ENCODE results near the gene PFN4.
"Not testable (repeated sequence)": the region's sequence is repeated elsewhere in the genome, so short reads cannot be mapped to it uniquely, and the experiment has no call there.

Gene PFN4

GRCh38 chr2:24123195-24123921 is at the start of gene PFN4, which contains the start of gene FAM228B:
Gene PFN4, minus strand, starts transcription at chr2:24123334. Its CDS starts 799 bp downstream, at chr2:24122535.
Gene FAM228B, plus strand, starts transcription at chr2:24123469. Its CDS starts 893 bp downstream, at chr2:24124362.
- DNase-seq (ENCODE audit: low read depth, low spot score) = no peak

GRCh38 chr2:24169023-24169422 is 45.9 kb upstream of the PFN4 start:
- no peak for DNase-seq (ENCODE audit: low read depth, low spot score)

GRCh38 chr2:24164416-24164973 is 41.4 kb upstream of the PFN4 start:
- DNase-seq (ENCODE audit: low read depth, low spot score) = no peak

- no peak for DNase-seq (ENCODE audit: low read depth, low spot score)
These were observed 40.5 kb upstream of the PFN4 start for GRCh38 chr2:24163601-24164000.

GRCh38 chr2:24163186-24163585 is 40.1 kb upstream of the PFN4 start:
- no peak for DNase-seq (ENCODE audit: low read depth, low spot score)

GRCh38 chr2:24162494-24162893 is 39.4 kb upstream of the PFN4 start:
- DNase-seq (ENCODE audit: low read depth, low spot score) = no peak

- no peak for DNase-seq (ENCODE audit: low read depth, low spot score)
These were observed 37.6 kb upstream of the PFN4 start for GRCh38 chr2:24160761-24161160.

GRCh38 chr2:24159708-24160107 is 36.6 kb upstream of the PFN4 start:
- no peak for DNase-seq (ENCODE audit: low read depth, low spot score)

GRCh38 chr2:24158131-24158530 is 35.0 kb upstream of the PFN4 start:
- no peak for DNase-seq (ENCODE audit: low read depth, low spot score)

- no peak for DNase-seq (ENCODE audit: low read depth, low spot score)
These were observed 30.3 kb upstream of the PFN4 start for GRCh38 chr2:24153478-24153877.

GRCh38 chr2:24152413-24153197 is 29.5 kb upstream of the PFN4 start:
- no peak for DNase-seq (ENCODE audit: low read depth, low spot score)

GRCh38 chr2:24147364-24147763 is 24.2 kb upstream of the PFN4 start:
- DNase-seq (ENCODE audit: low read depth, low spot score) = no peak

- DNase-seq (ENCODE audit: low read depth, low spot score) = not testable (repeated sequence)
These were observed 17.2 kb upstream of the PFN4 start for GRCh38 chr2:24140305-24140704.

GRCh38 chr2:24132543-24132942 is 9.4 kb upstream of the PFN4 start:
- DNase-seq (ENCODE audit: low read depth, low spot score) = no peak

- DNase-seq (ENCODE audit: low read depth, low spot score) = no peak
These were observed 2.8 kb upstream of the PFN4 start for GRCh38 chr2:24125956-24126355.

- DNase-seq (ENCODE audit: low read depth, low spot score) = no peak
These were observed 917 bp upstream of the PFN4 start for GRCh38 chr2:24123922-24124580.

- no peak for DNase-seq (ENCODE audit: low read depth, low spot score)
These were observed 554 bp downstream of the PFN4 start for GRCh38 chr2:24122366-24123194.

- no peak for DNase-seq (ENCODE audit: low read depth, low spot score)
These were observed 1.7 kb downstream of the PFN4 start for GRCh38 chr2:24121469-24121868.

GRCh38 chr2:24121066-24121465 is 2.1 kb downstream of the PFN4 start:
- DNase-seq (ENCODE audit: low read depth, low spot score) = no peak

GRCh38 chr2:24117902-24118301 is 5.2 kb downstream of the PFN4 start:
- no peak for DNase-seq (ENCODE audit: low read depth, low spot score)

GRCh38 chr2:24115057-24115456 is 8.1 kb downstream of the PFN4 start:
- no peak for DNase-seq (ENCODE audit: low read depth, low spot score)
